Superior temporal gyrus (tissue), 1 donor: ENCODE measurements around the gene C19orf38.

ENCODE experiments used
- DNase-seq: peaks from one replicate; pipeline ENCODE4 v3.0.0-alpha.2; 2016; ENCODE audit errors: extremely low spot score

C19orf38 gene

DNA sequence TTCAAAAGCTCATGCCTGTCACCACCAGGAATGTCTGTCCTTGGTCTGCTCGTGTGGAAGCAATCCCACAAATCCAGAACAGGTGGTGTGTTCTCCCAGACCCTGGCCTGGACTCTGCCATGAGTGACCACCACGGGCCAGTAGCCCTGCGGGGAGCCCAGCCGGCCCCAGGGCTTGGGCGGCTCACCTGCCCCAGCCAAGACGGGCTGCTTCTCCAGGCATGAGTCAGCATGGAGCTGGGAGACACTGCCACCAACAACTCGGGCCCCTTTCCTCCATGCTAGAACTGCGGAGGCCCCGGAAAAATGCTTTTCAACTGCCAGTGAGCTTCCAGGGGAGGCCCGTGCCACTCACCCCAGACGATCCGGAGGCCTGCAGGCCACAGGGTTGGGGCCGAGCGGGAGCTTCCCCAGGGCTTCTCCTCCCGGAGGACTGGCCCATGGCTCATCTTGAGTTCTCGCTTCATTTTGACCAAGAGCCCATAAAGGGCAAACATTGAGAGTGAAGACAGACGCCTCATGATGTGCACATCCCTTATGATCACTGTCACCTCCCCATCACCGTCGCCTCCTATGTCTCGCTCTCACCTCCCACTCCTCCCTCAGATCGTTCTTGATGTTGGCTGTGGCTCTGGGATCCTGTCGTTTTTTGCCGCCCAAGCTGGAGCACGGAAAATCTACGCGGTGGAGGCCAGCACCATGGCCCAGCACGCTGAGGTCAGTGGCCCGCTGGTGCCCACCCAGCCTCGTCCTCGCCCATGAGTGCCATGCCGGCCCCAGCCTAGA, 63.6 kb downstream of the C19orf38 start:
- DNase-seq: no peak

DNA sequence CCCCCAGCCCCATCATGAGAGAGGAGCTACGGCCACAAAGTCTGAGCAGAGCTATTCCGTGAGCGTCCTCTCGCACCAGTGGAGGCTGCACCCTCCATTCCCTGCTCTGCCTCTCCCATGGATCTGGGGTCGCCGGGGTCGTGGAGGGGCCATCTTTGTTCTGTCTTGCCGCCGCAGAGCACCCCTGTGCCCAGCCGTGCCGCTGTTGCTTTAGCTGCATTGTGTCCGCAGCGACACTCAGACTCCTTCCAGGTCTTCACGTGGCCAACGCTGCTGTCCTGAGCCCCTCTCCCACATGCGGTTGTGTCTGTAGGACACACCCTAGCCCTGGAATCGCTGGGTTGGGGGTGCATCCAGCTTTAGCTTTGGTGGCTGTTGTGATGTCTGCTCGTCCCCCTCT, 64.4 kb downstream of the C19orf38 start:
- no peak for DNase-seq

DNA sequence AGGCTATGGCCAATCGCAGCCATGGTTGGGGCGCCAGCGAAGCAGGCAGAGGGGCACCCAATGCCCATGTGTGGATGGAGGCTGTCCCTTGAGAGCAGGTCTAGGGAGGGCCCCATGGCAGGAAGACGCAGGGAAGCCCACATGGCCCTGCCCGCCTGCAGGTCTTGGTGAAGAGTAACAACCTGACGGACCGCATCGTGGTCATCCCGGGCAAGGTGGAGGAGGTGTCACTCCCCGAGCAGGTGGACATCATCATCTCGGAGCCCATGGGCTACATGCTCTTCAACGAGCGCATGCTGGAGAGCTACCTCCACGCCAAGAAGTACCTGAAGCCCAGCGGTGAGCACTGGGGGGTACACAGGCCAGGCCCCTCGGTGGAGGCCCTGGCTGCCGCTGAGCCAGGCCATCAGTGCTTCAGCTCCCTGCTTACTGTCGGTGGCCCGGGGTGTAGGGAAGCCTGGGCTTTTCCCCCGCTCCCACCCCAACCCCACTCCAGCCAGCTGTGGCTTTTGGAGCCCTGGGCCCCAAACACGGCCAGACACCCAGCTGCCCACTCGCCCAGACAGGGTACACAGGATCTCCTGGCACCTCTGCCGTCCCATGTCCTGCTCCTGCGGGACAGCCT, 65.6 kb downstream of the C19orf38 start:
- DNase-seq: no peak

GRCh38 chr19:10915130-10916091, 67.2 kb downstream of the C19orf38 start:
- no peak for DNase-seq

DNA sequence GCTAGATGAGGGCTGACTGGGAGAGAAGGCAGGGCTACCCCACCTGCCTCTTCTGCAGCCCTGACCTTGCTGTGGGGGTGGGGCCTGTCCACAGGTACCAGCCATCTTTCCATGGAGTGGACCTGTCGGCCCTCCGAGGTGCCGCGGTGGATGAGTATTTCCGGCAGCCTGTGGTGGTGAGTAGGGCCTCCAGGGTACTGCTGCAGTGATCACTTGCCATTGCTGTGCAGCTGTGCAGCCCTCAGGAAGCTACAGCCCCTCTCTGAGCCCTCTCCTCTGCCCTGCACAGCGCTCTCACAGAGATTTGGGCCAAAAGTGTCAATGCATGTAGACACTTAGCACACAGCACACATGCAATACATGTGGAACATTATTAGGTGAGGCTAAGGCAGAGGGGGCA, 68.4 kb downstream of the C19orf38 start:
- DNase-seq: no peak

DNA sequence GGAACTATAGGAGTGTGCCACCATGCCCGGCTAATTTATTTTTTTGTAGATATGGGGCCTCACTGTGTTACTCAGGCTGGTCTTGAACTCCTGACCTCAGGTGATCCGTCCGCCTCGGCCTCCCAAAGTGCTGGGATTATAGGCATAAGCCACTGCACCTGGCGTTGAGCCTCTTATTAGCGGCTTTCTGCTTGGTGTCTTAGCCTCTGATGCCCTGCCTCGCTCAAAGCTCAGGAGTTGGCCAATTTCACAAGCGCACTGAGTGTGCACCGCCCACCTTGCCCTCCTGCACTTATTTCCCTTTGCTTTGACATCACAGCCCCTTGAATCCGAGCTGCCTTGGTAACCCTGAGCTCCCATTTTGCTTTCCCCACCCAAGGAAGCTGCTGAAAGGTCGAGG, 70.1 kb downstream of the C19orf38 start:
- no peak for DNase-seq
